Esophagus (tissue), 2 donors: ENCODE data around the gene RNASE1. TPM values are rescaled to one million over a fixed set of nuclear protein-coding genes. Genes with fewer than 3 reads are reported as not detected.
"Not testable (repeated sequence)": the region's sequence is repeated elsewhere in the genome, so short reads cannot be mapped to it uniquely, and the experiment has no call there.

ENCODE experiments used
- H3K27ac ChIP-seq, 2 donors: one replicate each; pipeline ENCODE4 v1.5.1; 2013; ENCODE audit warnings: low read depth in 2 of 2, mild to moderate bottlenecking in 2 of 2, inconsistent platforms in 1 of 2, low read length in 1 of 2, moderate library complexity in 1 of 2
- H3K27me3 ChIP-seq, 2 donors: one replicate each; pipeline ENCODE4 v1.6.1; 2013; ENCODE audit warnings: low read length in 2 of 2, control low read depth in 1 of 2, mild to moderate bottlenecking in 1 of 2; ENCODE audit not compliant: insufficient read depth in 2 of 2, control insufficient read depth in 1 of 2
- H3K36me3 ChIP-seq, 2 donors: one replicate each; pipeline ENCODE4 v1.6.1; 2013; ENCODE audit warnings: low read length in 1 of 2; ENCODE audit not compliant: control insufficient read depth in 2 of 2, insufficient read depth in 2 of 2
- H3K4me1 ChIP-seq, 2 donors: one replicate each; pipeline ENCODE4 v1.6.1; 2013; ENCODE audit warnings: low read length in 1 of 2; ENCODE audit not compliant: control insufficient read depth in 2 of 2, insufficient read depth in 2 of 2
- H3K4me3 ChIP-seq, 2 donors: one replicate each; pipeline ENCODE4 v1.5.1; 2013; ENCODE audit warnings: low read length in 2 of 2, mild to moderate bottlenecking in 2 of 2, low read depth in 1 of 2, moderate library complexity in 1 of 2
- H3K9me3 ChIP-seq, 2 donors: one replicate each; pipeline ENCODE4 v1.6.1; 2013; ENCODE audit warnings: mild to moderate bottlenecking in 2 of 2, low read depth in 1 of 2, low read length in 1 of 2, moderate library complexity in 1 of 2; ENCODE audit not compliant: control insufficient read depth in 2 of 2, insufficient read depth in 1 of 2
- WGBS, 2 donors: extraction: QIAGEN DNeasy Blood & Tissue Kit; methylation state at CpG; one replicate each; pipeline ENCODE4 v1.1.7; 2013; 5-methylcytosine and 5-hydroxymethylcytosine counted together
- polyA plus RNA-seq, 2 donors: library from polyadenylated mRNA; stranded (reverse); fragments of 200-250 nt; gene quantifications; one replicate each; pipeline ENCODE4 v1.2.3, GENCODE V29; 2013
- donor health status: healthy with polysubstance abuse.
- donor health status: Bipolar disorder and iron deficiency.

The RNASE1 gene
- polyA plus RNA-seq, 2 donors: 21.7 to 46.5 TPM

- 90 to 91% methylated on average over 11 of the region's 11 CpGs for WGBS, 2 donors
- not testable (repeated sequence) for H3K36me3 ChIP-seq, H3K27me3 ChIP-seq, H3K9me3 ChIP-seq, H3K4me3 ChIP-seq, H3K27ac ChIP-seq, H3K4me1 ChIP-seq
Measured at GRCh38 chr14:20828024-20828694, 25.5 kb upstream of the RNASE1 start.

DNA sequence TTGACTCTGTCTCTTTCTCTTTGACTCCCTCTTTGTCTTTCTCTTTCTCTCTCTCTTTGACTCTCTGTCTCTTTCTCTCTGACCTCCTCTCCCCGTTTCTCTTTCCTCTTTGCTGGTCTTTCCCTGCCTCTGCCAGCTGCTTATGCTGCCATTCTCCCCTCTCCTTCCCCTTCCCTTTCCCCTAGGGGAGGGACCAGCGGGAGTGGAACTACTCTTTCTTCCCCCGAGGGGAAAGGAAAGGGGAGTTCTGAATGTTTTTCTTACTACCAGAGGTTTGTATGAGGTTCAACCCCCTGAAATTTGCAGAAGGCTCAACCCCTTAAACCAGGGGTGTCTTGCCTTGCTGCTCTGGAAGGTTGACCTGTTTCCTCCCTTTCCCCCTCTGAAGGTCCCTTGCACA is 24.7 kb upstream of the RNASE1 start:
- H3K36me3 ChIP-seq: no peaks in the 10 kb centered on the region
- H3K9me3 ChIP-seq: peaks cover 0 to 5% of the 10 kb centered on the region in 2 donors
- no peaks in the 10 kb centered on the region for H3K4me1 ChIP-seq
- 51 to 54% methylated on average over 3 of the region's 3 CpGs for WGBS, 2 donors
- no peak overlapping the region for H3K4me3 ChIP-seq
- H3K27ac ChIP-seq: no peak overlapping the region
- no peaks in the 10 kb centered on the region for H3K27me3 ChIP-seq

- H3K9me3 ChIP-seq, H3K27me3 ChIP-seq, H3K4me1 ChIP-seq, H3K27ac ChIP-seq, H3K4me3 ChIP-seq, H3K36me3 ChIP-seq: not testable (repeated sequence)
- WGBS, 2 donors: 38 to 56% methylated on average over 1 of the region's 1 CpG
Measured at GRCh38 chr14:20826666-20827065, 24.0 kb upstream of the RNASE1 start.

DNA sequence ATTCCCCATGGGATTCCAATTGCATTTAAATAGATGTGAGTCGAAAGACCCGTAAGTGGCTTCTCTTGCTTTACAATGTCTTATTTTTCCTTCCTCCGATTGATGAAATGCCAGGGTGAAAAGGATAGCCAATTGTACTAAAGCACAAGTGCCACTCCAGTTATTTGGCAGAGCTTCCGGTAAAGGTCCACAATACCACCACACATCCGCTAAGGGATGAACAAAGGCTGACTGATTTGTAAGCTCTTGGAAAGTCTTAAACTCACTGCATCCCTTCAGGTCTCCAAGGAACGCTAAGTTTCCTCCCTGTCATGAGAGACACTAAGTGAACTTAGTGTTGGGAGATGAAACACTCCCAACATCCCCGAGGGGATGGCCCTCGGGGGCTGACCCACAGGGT is 21.2 kb upstream of the RNASE1 start:
- Histone ChIP-seq H3K27ac (no peak overlapping the region), H3K4me3 (no peak overlapping the region), H3K9me3 (peaks cover 0 to 5% of the 10 kb centered on the region in 2 donors), H3K27me3 (no peaks in the 10 kb centered on the region), H3K36me3 (no peaks in the 10 kb centered on the region), H3K4me1 (no peaks in the 10 kb centered on the region)
- WGBS, 2 donors: 70 to 89% methylated on average over 8 of the region's 8 CpGs

DNA sequence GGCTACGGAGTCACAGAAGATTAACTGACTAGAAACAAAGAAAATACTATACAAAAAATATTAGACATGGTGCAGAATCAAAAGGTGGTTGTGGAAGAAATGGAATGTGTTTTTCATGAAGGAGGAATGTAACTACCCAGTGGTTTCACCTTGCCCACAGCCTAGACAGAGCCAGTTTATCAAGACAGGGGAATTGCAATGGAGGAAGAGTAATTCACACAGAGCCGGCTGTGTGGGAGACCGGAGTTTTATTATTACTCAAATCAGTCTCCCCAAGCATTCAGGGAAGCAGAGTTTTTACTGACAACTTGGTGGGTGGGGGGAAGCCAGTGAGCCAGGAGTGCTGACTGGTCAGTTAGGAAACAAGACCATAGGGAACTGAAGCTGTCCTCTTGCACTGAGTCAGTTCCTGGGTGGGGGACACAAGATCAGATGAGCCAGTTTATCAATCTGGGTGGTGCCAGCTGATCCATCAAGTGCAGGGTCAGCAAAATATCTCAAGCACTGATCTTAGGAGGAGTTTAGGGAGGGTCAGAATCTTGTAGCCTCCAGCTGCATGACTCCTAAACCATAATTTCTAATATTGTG is 19.0 kb upstream of the RNASE1 start:
- not testable (repeated sequence) for H3K27ac ChIP-seq

DNA sequence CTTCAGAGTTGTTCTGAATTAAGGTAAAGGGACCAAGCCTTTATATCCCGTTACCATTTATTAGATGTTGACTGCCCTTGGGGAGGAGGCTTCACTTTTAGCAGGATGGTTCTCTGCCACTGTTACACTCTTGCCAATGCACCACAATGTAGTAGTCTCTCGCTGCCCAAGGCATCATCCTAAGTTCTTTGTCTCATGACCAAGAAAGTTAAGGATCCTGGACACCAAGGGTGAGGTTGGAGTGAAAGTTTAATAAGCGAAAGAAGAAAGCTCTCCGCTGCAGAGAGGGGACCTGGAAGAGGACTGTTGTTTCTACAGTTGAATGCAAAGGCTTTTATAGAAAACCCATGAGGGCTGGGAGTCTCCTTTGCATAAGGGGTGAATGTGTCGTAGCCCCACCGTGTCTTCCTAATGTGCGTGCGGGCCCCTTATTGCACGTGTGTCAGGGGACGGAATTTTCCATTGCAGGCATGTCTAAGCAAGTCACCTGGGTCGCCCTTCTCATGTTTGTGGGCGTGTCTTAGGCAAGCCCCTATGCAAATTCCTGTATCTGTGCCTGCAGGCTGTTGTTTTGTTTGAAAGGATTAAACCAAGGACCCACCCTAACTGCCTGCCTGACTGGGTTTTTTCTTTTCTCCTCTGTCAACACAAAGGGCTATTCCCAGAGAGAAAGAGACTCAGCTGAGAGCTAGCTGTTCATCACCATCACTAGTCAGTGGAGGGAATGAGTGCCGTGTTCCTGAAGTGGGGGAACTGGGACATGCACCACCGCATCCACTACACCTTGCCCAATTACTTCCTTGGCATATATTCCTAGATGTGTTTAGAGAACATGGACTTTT is 17.6 kb upstream of the RNASE1 start:
- WGBS, 2 donors: 70 to 73% methylated on average over 14 of the region's 14 CpGs
- Histone ChIP-seq H3K4me3 (no peak overlapping the region), H3K9me3 (no peaks in the 10 kb centered on the region), H3K27ac (no peak overlapping the region), H3K36me3 (no peaks in the 10 kb centered on the region), H3K27me3 (no peaks in the 10 kb centered on the region), H3K4me1 (no peaks in the 10 kb centered on the region)

More for the DNA sequence above, 19.0 kb upstream of the RNASE1 start:
- H3K4me1 ChIP-seq, H3K36me3 ChIP-seq, H3K9me3 ChIP-seq, H3K27me3 ChIP-seq, H3K4me3 ChIP-seq: not testable (repeated sequence)
- 58 to 62% methylated on average over 3 of the region's 3 CpGs for WGBS, 2 donors

DNA sequence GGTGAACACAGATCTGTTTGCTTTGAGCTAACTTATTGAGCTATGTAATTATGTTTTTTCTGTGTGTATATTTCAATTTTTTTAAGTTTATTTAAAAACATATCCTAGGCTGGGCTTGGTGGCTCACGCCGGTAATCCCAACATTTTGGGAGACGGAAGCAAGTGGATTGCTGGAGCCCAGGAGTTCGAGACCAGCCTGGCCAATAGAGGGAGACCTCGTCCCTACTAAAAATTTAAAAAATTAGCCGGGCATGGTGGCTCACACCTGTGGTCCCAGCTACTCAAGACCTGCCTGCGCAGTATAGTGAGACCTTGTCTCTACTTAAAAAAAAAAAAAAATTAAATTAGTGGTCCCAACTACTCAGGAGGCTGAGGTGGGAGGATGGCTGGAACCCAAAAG is 16.2 kb upstream of the RNASE1 start:
- Histone ChIP-seq H3K9me3 (no peaks in the 10 kb centered on the region), H3K4me1 (no peaks in the 10 kb centered on the region), H3K36me3 (no peaks in the 10 kb centered on the region), H3K4me3 (no peak overlapping the region), H3K27me3 (no peaks in the 10 kb centered on the region), H3K27ac (no peak overlapping the region)
- WGBS, 2 donors: 85% methylated on average over 7 of the region's 7 CpGs

DNA sequence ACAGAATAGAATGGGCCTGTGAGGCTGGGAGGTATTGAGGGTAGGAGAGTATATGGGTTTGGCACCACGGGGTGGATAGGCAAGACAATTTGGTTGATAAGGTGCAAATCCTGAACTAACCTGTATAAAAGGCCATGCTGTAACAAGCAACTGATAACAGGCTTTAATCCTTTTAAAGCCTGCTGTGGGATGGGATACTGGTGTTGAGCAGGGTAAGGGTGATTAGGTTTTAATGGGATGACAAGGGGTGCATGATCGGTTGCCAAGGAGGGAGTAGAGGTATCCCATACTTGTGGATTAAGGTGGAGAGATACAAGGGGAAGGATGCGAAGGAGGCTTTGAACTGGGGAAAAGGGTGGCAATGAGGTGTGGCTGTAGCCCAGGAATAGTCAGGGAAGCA is 13.3 kb upstream of the RNASE1 start:
- not testable (repeated sequence) for H3K9me3 ChIP-seq, H3K36me3 ChIP-seq, H3K27ac ChIP-seq, H3K4me3 ChIP-seq, H3K27me3 ChIP-seq, H3K4me1 ChIP-seq
- 68 to 73% methylated on average over 3 of the region's 3 CpGs for WGBS, 2 donors

DNA sequence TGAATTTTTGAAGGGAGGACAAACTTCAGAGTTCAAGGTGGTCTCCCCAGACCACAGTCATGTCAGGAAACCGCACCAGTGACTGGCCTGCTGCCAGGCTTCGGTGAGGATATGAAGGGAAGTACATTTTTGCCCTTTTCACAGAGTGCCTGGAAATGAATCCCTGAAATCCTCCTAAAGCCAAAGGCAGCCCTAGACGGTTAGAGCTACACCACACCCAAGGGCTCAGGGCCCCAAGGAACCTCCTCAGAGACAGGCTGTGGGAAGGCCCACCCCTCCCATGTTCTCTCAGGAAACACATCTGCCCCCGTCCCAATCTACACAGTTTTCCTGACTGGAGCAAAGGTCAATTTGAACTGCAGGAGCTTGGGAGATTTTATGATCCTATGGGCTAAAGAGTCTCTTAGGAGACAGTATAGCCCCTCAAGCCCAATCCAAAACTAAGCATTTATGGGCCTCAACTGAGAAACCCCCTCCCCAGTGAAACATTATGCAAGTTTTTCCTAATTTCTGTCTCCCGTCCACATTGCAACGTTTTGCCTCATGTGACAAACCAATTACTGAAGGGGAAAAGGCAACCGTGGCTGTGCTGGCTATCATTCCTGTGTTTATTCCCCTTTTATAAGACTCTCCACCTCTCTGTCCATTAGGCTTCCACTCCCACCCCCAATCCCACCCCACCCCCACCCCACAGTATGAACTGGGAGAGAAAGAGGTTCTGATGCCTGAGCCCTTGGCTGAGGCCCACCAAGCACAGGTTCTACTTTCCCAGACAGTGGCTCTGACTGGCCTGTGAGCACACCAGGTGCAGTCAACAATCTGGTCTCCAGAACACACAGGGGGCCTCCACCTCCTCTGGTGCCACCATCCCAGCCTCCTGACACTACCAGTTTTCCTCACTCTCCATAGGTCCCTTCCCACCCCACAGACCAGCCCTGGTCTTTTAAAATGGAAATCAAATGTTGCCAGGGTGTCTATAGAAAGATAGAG is 9.6 kb upstream of the RNASE1 start:
- no peaks in the 10 kb centered on the region for H3K36me3 ChIP-seq
- 29 to 31% methylated on average over 7 of the region's 7 CpGs for WGBS, 2 donors
- H3K9me3 ChIP-seq: no peaks in the 10 kb centered on the region
- no peak overlapping the region for H3K4me3 ChIP-seq
- H3K27ac ChIP-seq: no peak overlapping the region
- H3K27me3 ChIP-seq: no peaks in the 10 kb centered on the region
- no peaks in the 10 kb centered on the region for H3K4me1 ChIP-seq
